Stimulated activated CD4-positive, alpha-beta T cell treated with anti-CD3 and anti-CD28 coated beads, Interleukin-1b, Interleukin-23, amount 100 ng/mL, for 1 hour (primary cell): ENCODE results near the gene CNGA2.

Experiments used
- DNase-seq, 2 donors: peaks; one replicate each; pipeline ENCODE4 v3.0.0-alpha.2; 2020; ENCODE audit warnings: low read depth in 2 of 2

The CNGA2 gene

DNA sequence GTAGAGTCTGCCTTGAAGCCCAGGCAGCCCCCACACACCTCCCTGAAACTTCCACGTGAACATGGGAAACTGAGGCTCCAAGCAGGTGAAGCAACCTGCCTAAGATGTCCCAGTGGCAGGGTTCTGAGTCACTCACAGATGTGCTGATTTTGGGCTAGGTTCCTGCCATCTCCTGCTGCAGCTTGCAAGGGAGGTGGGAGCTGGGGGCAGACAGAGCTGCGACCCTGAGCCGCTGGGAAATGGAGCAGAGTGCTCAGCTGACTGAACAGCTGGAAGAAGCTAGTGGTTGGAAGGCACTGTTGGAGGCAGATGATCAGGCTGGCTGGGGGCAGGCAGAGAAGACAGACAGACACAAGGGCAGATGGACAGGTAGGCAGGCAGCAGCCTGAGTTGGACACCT is 22.3 kb upstream of the CNGA2 start:
- no peak for DNase-seq

DNA sequence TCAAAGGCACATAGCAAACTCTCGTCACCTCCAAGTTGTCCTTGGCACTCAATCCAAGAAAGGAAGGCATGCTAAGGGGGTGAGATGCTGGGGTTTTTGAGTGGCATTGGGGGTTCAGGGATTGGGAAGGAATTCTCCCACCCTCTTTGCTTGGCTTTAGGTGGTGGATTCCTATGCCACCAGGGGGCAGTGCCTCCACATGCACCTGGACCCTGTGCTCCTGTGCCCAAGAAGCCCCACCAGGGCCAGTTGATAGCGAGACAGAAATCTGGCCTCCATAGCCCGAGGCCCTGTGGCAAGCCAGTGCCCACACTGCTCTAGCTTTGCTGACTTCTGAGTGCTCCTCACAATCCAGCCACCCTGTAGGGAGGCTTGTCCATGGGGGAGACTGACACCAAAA is 20.7 kb upstream of the CNGA2 start:
- DNase-seq: no peak

DNA sequence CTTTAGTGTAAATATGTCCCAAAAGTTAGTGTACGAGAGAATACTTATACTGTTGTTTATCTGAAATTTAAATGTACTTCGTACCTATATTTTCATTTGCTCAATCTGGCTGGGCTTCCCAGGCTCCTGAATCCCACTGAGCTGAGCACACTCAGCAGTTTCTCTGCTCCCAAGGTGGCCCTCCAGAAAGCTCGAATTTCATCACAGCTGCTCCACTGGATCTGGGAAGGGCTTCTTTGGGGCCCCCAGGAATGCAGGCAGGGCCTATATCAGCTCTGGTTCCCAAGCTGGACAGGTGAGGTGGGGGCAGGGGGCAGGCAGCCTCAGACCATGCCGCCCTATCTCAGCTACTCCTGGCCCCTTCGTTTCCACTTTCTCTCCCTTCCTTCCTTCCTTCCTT is 20.2 kb upstream of the CNGA2 start:
- DNase-seq: no peak

DNA sequence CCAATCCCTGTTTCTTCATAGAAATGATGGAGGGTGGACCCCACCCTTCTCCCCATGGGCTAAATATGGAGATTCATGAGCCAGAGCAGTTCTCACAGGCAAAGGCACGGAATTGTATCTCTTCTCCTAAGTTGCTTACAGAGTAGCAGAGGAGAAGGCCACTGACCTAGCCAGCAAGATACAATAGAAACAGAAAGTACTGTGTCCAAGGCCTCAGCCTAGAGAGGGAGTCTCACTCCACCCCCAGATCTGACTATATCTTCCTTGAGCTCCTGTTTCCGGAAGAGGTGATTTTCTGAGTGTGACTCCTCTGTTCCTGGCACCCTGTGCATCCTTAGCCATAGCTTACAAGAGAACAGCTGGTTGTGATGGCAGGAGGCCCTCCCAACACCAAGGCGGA is 18.8 kb upstream of the CNGA2 start, which contains the start of gene FATE1:
TSS of gene FATE1 (plus strand) at position 284 of the 400 bp plus-strand sequence. CDS start at position 369, 85 bp downstream.
- DNase-seq: no peak

DNA sequence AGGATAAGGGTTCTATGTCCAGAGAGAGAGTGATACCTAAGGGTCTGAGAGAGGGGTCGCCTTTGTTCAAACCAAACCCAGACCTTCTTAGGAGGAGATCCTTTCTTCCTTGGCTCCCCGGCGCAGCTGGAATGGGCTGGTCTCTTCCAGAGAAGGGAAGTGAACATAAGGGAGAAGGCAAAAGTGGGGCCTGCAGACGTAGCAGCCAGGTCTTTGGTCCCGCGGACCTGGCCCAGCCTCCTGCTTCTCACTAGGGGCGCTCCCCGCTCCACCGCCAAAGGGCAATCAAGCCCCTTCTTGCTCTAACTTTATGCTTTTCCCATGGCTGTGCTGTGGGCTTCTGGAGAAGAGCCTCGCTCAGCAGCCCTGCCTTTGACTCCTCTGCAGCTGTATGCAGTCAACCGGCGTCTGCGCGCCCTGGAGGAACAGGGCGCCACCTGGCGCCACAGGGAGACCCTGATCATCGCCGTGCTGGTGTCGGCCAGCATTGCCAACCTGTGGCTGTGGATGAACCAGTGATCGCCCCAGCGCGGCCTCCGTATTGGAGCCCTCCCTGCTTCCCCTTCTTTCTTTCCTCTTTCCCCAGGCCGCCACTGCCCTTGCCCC is 12.2 kb upstream of the CNGA2 start:
- no peak for DNase-seq

DNA sequence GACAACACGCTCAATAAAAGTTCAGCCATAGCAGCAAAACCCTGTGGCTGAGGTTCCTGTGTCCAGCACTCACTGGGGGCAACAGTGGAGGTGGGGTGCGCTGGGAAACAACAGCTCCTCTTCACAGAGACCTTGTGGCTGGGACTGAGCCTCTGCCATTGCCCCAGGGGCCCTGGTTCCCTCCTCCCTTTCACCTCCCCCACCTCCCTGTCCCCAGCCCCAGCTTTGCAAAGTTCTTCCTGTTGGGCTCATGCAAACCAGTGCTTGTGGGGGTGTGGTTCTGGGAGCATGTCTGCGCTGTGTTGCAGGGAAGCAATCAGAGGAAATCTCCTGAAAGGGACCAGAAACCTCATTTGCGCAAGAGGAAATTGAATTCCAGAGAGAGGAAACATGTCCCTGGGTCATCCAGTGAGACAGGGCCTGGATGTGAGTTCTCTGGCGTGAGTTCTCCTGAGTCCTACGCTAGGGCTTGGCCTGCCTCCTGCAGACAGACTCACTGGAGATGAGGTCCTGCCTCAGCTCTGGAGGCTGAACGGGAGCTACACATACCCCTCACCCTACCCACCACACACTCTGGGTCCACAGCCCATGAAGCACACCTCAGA is 11.3 kb upstream of the CNGA2 start:
- no peak for DNase-seq

DNA sequence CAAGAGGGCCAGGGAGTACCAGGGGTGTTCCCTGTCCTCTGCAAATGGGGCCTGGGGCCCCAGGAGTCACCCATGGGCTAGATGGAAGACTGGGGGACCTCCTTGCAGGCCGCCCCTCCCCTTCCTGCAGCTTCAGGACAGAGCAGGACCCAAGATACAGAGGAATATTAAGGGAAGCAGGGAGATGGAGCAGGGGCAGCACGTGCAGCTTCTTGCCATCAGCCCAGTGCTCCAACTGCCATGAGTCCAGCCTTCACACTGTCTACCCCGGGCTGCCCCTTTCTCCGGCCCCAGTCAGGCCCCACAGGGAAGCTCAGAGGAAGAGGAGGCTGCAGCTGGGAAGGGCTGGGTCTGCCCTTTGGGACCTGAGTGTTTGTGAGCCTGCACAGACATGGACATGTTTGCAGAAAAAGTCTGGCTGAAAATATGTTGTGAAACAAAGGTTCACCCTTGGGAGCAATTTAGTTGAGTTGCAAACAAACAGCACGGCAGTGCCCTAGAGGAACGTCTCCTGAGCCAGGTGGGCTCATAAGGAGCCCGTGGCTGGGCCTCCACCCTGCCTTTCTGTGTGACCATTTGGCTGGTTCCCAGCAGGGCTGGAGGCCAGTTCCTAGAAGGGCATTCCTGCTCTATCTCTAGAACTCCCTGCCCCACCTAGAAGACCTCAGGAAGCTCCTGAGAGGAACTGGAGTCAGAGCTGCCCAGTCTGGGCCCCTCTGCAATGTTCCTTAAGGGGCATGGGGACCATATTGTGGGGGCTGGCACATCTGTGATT is 9.8 kb upstream of the CNGA2 start:
- no peak for DNase-seq

DNA sequence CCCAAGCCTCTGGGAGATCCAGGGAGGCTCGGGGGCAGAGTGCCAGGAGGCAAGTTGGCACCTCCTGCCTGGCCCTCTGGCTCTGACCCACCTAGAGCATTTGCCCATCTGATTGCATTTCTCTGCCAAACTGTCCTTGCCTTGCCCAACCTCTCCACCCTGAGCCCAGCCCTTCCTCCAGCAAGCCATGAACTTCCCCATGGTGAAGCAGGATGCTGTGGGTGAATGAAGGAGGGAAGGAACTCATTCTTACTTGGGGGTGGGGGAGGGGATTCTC is 9.3 kb upstream of the CNGA2 start:
- no peak for DNase-seq

DNA sequence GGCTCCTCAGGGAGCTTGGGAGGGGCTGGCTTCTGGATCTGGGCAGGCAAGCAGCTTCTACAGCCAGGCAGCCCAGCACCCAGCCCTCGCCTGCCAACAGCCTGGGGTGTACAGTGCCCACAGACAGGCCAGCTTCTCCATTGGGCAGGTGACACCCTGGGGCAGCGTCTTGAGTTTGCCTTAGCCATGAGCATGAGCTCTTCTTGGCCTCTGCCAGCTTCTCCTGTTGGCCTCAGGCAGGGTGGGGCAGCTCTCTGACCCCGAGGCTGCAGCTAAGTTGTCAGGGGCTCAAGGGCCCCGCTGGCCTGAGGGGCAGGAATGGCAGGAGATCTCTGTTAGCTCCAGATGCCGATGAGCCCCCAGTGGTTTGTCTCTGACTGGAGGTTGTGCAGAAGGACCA is 7.8 kb upstream of the CNGA2 start:
- DNase-seq: no peak

DNA sequence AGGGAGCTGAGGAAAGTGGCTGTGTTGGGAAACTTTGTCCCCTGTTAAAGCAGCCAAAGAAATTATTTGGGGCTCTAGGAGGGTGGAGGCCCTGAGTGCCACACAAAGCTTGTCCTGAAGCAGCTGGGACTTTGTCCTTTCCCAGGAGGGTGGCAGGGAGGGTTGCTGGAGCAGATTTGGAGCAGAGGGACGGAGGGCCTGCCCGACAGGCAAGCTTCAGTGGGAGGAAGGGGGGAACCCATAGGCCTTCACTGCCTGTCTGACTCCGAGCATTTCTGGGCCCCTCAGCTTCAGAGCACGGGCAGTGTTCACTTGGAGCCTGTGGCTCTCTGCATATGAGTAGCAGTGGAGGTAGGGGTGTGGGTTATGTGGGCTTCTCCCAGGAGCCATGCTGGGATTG is 7.2 kb upstream of the CNGA2 start:
- no peak for DNase-seq

DNA sequence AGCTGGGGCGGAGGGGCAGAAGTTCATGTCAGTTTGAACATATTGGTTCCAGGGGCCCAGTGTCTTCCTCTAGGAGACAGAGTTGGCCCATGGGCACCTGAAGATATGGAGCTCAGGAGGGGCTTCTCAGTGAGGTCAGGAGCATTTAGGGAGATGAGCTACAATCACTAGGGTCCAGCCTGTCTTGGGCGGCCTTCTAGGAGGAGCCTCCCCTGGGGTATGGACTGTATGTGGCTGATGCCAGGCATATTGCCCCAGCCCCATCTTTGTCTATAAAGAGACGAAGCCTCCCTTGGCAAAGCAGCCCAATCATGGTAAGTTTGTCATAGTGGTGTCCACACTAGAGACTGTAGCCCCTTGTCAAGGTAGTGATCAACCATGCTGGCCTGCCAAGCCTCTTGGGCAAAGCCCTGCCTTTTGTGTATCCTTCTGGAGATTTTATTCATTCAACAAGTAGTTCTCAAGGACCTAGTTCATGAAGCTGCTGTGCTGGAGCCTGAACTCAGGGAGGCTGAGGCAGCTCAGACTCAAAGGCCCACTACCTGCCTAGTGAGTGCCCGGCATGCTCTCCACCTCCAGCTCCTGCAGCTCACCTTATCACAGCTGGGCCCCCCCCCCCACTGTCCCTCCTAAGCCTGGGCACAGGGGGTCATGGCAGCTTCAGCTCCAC is 5.4 kb upstream of the CNGA2 start:
- DNase-seq: no peak

DNA sequence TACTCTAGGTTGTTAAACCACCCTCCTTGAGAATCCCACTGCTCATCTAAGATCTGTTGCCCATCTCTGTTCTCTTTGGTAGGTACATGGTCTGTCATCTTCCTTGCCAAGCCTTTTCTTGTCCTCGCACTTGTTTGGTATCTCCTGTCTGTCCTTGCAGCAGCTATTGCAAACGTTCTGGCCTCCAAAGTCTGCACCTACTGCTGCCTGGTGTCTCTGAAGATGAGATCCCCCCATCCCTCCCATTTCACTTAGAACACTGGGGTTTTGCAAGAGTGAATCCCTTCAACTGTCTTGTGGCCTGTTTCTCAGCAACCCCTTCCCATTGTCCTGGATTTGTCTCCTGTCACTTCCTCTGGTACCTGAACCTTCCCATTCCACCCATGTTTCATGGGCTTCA is 673 bp downstream of the CNGA2 start:
- DNase-seq: no peak

DNA sequence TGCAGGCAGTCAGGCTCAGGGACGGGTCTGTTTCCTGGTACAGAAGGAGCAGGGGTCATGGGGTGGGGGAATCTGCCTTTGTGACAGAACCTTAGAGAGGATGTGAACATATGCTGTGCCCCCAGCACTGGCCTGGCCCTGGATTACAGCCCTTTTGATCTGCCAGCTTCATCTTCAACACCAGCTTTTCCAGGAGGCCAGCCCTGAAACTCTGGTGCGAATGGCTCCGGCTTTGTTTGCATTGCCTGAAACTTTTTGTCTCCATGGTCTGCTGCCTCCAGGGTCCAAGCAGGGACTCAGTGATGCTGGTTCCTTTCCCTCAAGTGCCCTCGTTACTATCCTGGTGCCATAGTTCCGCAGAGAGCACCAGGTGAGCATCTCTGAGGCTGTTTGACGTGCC is 2.1 kb downstream of the CNGA2 start:
- no peak for DNase-seq

DNA sequence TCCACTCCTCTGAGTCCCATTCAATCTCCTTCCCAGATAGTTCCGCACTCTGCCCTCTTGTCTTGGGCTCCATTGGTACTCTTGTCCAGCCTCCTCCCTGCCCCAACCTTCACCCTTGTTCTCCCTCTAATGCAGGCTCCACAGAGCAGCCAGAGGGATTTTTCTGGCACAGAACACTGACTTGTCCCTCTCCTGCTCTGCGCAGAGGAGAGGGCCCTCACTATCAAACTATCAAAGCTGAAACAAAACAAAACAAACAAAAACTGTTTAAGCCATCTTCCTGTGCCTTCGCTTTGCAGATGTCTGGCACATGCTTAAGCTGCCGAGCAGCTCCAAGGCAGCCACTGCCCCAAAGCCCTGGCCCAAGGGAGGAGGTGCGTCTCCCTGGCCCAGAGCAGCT is 2.9 kb downstream of the CNGA2 start:
- DNase-seq: no peak

DNA sequence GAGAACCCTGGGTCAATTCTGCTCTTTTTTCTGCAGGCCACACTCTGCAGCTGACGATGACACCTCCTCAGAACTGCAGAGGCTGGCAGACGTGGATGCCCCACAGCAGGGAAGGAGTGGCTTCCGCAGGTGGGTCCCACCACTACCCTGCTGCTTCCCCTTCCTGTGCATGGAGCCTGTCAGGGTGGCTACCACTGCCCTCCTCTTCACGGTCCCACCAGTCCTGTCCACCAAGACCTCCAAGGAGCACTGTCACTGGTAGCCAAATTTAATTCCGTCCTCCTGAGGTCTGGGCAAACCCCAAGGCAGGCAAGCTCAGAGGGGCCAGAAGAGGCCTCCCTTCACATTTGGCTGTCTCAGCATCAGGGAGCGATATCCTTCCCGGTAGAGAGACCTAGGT is 4.2 kb downstream of the CNGA2 start:
- DNase-seq: no peak

DNA sequence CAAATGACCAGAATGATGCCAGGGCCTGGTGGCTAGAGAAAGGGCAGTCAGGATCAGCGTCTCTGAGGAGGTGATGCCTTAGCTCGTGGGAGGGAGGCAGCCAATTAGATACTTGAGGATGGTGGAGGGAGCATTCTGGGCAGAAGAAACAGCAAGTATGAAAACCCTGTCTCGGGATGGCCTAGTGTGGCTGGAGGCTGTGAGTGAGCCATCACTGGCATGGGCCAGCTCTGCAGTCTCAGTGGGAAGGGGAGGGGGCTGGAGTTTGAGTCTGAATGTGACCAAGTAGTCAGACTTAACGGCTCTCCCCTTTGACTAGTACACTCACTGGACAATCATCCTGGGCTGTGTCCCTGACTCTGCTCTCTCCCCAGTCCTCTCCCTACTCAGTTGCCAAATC is 7.1 kb downstream of the CNGA2 start:
- no peak for DNase-seq

DNA sequence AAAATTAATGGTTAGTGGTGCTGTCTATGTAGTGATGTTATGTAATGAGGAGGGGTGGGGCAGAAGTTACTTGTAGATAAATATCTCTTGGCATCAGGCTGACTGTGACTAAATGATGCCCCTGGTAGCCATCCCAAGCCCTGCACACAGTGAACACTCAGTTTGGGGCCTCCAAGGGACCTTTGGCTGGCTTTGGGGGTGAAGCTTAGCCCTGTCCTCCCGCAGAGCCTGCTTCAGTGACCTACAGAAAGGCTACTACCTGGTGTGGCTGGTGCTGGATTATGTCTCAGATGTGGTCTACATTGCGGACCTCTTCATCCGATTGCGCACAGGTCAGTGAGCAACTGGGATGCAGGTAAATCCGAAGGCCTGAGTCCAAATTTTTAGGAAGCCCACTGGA is 7.8 kb downstream of the CNGA2 start:
- DNase-seq: no peak

DNA sequence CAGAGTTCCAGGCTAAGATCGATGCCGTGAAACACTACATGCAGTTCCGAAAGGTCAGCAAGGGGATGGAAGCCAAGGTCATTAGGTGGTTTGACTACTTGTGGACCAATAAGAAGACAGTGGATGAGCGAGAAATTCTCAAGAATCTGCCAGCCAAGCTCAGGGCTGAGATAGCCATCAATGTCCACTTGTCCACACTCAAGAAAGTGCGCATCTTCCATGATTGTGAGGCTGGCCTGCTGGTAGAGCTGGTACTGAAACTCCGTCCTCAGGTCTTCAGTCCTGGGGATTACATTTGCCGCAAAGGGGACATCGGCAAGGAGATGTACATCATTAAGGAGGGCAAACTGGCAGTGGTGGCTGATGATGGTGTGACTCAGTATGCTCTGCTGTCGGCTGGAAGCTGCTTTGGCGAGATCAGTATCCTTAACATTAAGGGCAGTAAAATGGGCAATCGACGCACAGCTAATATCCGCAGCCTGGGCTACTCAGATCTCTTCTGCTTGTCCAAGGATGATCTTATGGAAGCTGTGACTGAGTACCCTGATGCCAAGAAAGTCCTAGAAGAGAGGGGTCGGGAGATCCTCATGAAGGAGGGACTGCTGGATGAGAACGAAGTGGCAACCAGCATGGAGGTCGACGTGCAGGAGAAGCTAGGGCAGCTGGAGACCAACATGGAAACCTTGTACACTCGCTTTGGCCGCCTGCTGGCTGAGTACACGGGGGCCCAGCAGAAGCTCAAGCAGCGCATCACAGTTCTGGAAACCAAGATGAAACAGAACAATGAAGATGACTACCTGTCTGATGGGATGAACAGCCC is 9.3 kb downstream of the CNGA2 start:
- DNase-seq: no peak

DNA sequence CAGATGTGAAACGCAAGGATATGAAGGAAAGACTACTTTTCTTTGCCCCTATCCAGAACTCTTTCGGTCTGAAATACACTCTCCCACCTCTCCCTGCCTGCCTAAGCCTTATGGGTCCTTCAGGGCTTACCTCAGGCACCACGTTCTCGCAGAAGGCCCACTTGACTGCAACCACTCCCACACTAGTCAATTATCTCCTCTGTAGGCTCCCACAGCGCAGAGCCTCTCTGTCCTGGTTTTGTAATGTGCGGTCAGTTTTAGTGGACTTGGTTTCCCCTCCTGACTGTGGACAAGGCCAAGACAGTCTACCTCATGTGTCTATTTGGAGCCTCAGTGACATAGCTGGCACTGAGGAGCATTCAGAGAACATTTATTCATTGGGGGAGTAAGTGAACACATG is 11.1 kb downstream of the CNGA2 start:
- no peak for DNase-seq

DNA sequence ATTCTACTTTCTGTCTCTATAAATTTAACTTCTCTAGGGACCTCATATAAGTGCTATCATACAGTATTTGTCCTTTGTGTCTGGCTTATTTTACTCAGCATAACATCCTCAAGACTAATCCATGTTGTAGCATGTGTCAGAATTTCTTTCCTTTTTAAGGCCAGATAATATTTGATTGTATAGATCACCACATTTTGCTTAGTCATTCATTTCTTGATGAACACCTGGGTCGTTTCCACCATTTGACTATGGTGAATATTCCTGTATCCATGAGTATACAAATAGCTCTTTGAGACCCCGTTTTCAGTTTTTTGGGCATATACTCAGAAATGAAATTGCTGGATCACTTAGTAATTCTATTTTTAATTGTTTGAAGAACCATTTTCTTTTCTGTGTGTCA is 12.0 kb downstream of the CNGA2 start:
- no peak for DNase-seq

DNA sequence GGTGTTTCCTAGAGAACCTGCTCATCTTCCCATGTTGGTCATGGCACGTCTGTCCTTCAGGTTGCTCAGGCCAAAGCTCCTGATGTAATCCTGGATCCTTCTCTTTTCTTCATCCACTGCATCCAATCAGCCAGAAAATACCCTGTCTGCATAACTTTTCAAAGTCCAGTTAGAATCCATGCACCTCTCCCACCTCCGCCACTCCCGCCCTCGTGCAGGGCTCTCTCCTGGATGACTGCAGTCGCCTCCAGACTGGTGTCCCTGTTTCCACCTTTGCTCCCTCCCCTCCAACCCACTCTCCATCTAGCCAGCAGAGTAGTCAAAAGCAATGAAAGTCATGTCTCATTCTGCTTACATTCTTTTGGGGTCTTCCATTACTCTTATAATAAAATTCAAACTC is 16.0 kb downstream of the CNGA2 start:
- DNase-seq: no peak

DNA sequence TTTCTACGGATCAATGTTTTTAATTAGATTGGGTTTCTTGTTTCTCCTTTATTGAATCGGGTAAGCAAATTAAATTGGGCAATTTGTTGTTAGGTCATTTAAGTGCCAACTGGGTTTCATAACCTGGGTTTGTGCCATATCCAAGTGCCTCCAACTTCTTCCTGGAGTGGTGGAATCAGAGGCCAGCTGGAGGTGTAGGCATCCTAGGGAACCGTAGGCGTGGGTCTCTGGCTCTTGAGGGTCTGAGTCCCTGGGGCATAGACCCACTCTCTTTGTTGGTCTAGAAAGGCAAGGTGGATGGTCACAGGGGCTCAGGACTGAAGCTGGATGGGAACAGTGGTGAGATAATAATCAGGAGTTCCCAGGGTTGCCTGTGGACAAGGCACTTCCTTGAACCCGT is 18.3 kb downstream of the CNGA2 start:
- DNase-seq: no peak
